ENCODE results near the gene SALL2. TPM values are rescaled to one million over a fixed set of nuclear protein-coding genes. Genes with fewer than 3 reads are reported as not detected.

Gene SALL2
- total and polyA plus RNA-seq, 2 of the 8 experiments (the other 6 are each of a cell fraction or from before 2014, with no cell fraction given), result 310 to 360 TPM

- H2BK5ac ChIP-seq (ENCODE audit: low read depth, low read length), result peak within 1 kb of the TSS; percentile 54
- 3% methylated on average over 35 of the region's 49 CpGs; no CpG with 5 or more reads in 1 of the 2 experiments for WGBS, 2 experiments (ENCODE audit: extremely low coverage in 1 of 2, insufficient coverage in 1 of 2, insufficient read length in 1 of 2, insufficient replicate concordance in 2 of 2, low coverage in 1 of 2, low lambda C conversion rate in 2 of 2, missing lambda C conversion rate in 1 of 2)
- no peaks in the 10 kb centered on the region for H3K27me3 ChIP-seq (replicated peaks in 1 of 4; ENCODE audit: control insufficient read depth in 3 of 4, extremely low read depth in 1 of 4, insufficient read depth in 3 of 4, low read length in 3 of 4)
- no peak within 1 kb of the TSS for H2BK15ac ChIP-seq (ENCODE audit: low read length)
- H2AFZ ChIP-seq (ENCODE audit: low read length), result peak within 1 kb of the TSS; percentile 87; the same call in 1 of the 2 replicates
- peak; percentile 95 to 96 for DNase-seq (ENCODE audit: low read depth in 1 of 2, low spot score in 2 of 2)
- no peak within 1 kb of the TSS for H3K23ac ChIP-seq (ENCODE audit: insufficient read length)
- no peak within 1 kb of the TSS for H2BK20ac ChIP-seq (ENCODE audit: low read length)
- no peak within 1 kb of the TSS for H3K56ac ChIP-seq (replicated peaks; ENCODE audit: insufficient read length, low read depth, low read length)
- H4K91ac ChIP-seq (replicated peaks; ENCODE audit: insufficient read length, low read length), result no peak within 1 kb of the TSS
- H4K5ac ChIP-seq (ENCODE audit: insufficient read length, low read depth, low read length), result peak within 1 kb of the TSS; percentile 86
- no peaks in the 10 kb centered on the region for H4K20me1 ChIP-seq (replicated peaks in 1 of 2; ENCODE audit: control insufficient read depth in 1 of 2, insufficient read depth in 2 of 2, low read length in 2 of 2)
- peaks cover 0 to 16% (median 10%) of the 10 kb centered on the region in 4 experiments; a peak in 6 of 8 replicates for H3K36me3 ChIP-seq (ENCODE audit: control insufficient read depth in 2 of 4, insufficient read depth in 4 of 4, low read length in 3 of 4)
- no peak within 1 kb of the TSS for H3K14ac ChIP-seq (ENCODE audit: insufficient read length)
- H3K4me2 ChIP-seq (ENCODE audit: insufficient read depth in 1 of 2, low read depth in 2 of 2, low read length in 2 of 2), result peak within 1 kb of the TSS; percentile 72 to 73
- no peaks in the 10 kb centered on the region for H3K9me3 ChIP-seq (ENCODE audit: insufficient read depth in 2 of 2, low read depth in 1 of 2, low read length in 1 of 2)
- peak within 1 kb of the TSS; percentile 53; the same call in 1 of the 2 replicates for H3K18ac ChIP-seq (ENCODE audit: extremely low read depth, low read length)
- POLR2A ChIA-PET (ENCODE audit: partially characterized antibody), result interaction anchor here (0.7 to 5.6 kb wide), 16 partner anchors 11 to 93 kb away, joined by 3 to 23 read pairs (median 6); partner anchors contain the start of genes METTL3, SALL2 and SUPT16H
- CTCF ChIA-PET (ENCODE audit: partially characterized antibody), result interaction anchor here (0.6 to 3.0 kb wide), 32 partner anchors 9 to 103 kb away, joined by 3 to 27 read pairs (median 4); partner anchors contain the start of genes CHD8, METTL3, OR10G3 and SALL2
- H3K4ac ChIP-seq (replicated peaks; ENCODE audit: insufficient read length, low read depth, low read length), result no peak within 1 kb of the TSS
- H3K79me2 ChIP-seq (ENCODE audit: control insufficient read depth in 1 of 2, insufficient read depth in 2 of 2, low read length in 2 of 2), result peaks cover 0 to 39% of the 10 kb centered on the region in 2 experiments; a peak in 3 of 4 replicates
- H3K4me1 ChIP-seq (replicated peaks in 1 of 4; ENCODE audit: control insufficient read depth in 3 of 4, insufficient read depth in 4 of 4, low read length in 3 of 4), result no peaks in the 10 kb centered on the region; a peak in 1 of 7 replicates
- no peaks in the 10 kb centered on the region for H3K79me1 ChIP-seq (ENCODE audit: low read depth, low read length)
- H2BK120ac ChIP-seq (replicated peaks; ENCODE audit: low read depth, low read length), result no peak within 1 kb of the TSS
- H3K27ac ChIP-seq (ENCODE audit: low read depth, low read length), result peak within 1 kb of the TSS; percentile 36
- peak within 1 kb of the TSS; percentile 88 to 100 (median 96) for H3K4me3 ChIP-seq (ENCODE audit: extremely low read depth in 1 of 4, insufficient read depth in 2 of 4, low read depth in 3 of 4, low read length in 4 of 4)
- no peak within 1 kb of the TSS; the same call in 1 of the 2 replicates for H4K8ac ChIP-seq (ENCODE audit: extremely low read depth, insufficient read depth, low read length)
- no peak within 1 kb of the TSS; the same call in 1 of the 2 replicates for H2BK12ac ChIP-seq (ENCODE audit: low read depth, low read length)
- no peak within 1 kb of the TSS for H2AK5ac ChIP-seq (ENCODE audit: low read depth, low read length)
- FAIRE-seq, result peak; percentile 86
- H3K9ac ChIP-seq (replicated peaks in 1 of 4; ENCODE audit: extremely low read depth in 1 of 4, low read depth in 3 of 4, low read length in 3 of 4), result peak within 1 kb of the TSS; percentile 69 to 96 (median 82)
- H3K23me2 ChIP-seq (ENCODE audit: low read depth, low read length), result no peaks in the 10 kb centered on the region; the same call in 1 of the 2 replicates
- TF ChIP-seq EZH2 (IDR thresholded peaks at IDR 0.05; ENCODE audit: low read depth, low read length, severe bottlenecking) (no peak), EP300 (IDR thresholded peaks at IDR 0.05; ENCODE audit: borderline replicate concordance in 1 of 2, low read depth in 2 of 2, low read length in 2 of 2) (peak in 1 of 2 experiments; percentile 66; a peak in 2 of 3 replicates), TAF7 (optimal IDR thresholded peaks at IDR 0.05; ENCODE audit: borderline replicate concordance, low read depth, low read length) (peak; percentile 65), KDM5A (IDR thresholded peaks at IDR 0.05; ENCODE audit: low read length) (no peak; the same call in 1 of the 2 replicates), EGR1 (IDR thresholded peaks at IDR 0.05; ENCODE audit: borderline replicate concordance, low read depth, low read length) (peak; percentile 86; the same call in 1 of the 2 replicates), ATF3 (IDR thresholded peaks at IDR 0.05; ENCODE audit: insufficient read depth, low read depth, low read length) (0 out of 2 replicates have a peak, but pooled peaks have one; percentile 34), SP4 (IDR thresholded peaks at IDR 0.05; ENCODE audit: low read length) (no peak), NRF1 (IDR thresholded peaks at IDR 0.05; ENCODE audit: low read depth, low read length) (no peak), RNF2 (IDR thresholded peaks at IDR 0.05; ENCODE audit: borderline replicate concordance, low read depth, low read length, missing control alignments, poor library complexity, severe bottlenecking) (no peak)
Measured at GRCh38 chr14:21476925-21477681, 49.0 kb downstream of the SALL2 start, which contains the start of the genes RAB2B and TOX4. RAB2B (minus strand) TSS chr14:21476959; CDS start chr14:21476872, 87 bp downstream. TOX4 (plus strand) TSS chr14:21477195; CDS start chr14:21477279, 84 bp downstream.
